Hepatocyte (in vitro differentiated cells): Measurements from ENCODE around the gene RTTN. TPM values are rescaled to one million over a fixed set of nuclear protein-coding genes. Genes with fewer than 3 reads are reported as not detected.

Experiments used
- DNase-seq: peaks from one replicate; pipeline ENCODE4 v3.0.0-alpha.2; 2016; ENCODE audit warnings: low spot score
- H2AFZ ChIP-seq: fragments of 200-600 bp; sonication (generic); 2 replicates; pipeline ENCODE4 v1.6.0; 2016; ENCODE audit warnings: antibody characterized with exemption, mild to moderate bottlenecking
- H3K27ac ChIP-seq: fragments of 200-600 bp; sonication (generic); 2 replicates; pipeline ENCODE4 v1.5.1; 2016; ENCODE audit warnings: mild to moderate bottlenecking
- H3K27me3 ChIP-seq: fragments of 200-600 bp; sonication (generic); 2 replicates; pipeline ENCODE4 v1.6.1; 2016
- H3K36me3 ChIP-seq: fragments of 200-600 bp; sonication (generic); replicated peaks from 2 replicates; pipeline ENCODE4 v1.5.1; 2016; ENCODE audit warnings: low read depth; ENCODE audit not compliant: insufficient read depth
- H3K4me1 ChIP-seq: fragments of 200-600 bp; sonication (generic); 2 replicates; pipeline ENCODE4 v1.5.1; 2016; ENCODE audit warnings: mild to moderate bottlenecking, moderate library complexity; ENCODE audit not compliant: insufficient read depth
- H3K4me2 ChIP-seq: fragments of 200-600 bp; sonication (generic); 2 replicates; pipeline ENCODE4 v1.6.0; 2016
- H3K4me3 ChIP-seq: fragments of 200-600 bp; sonication (generic); 2 replicates; pipeline ENCODE4 v1.5.1; 2016; ENCODE audit warnings: mild to moderate bottlenecking
- H3K79me2 ChIP-seq: fragments of 200-600 bp; sonication (generic); 2 replicates; pipeline ENCODE4 v1.6.0; 2017; ENCODE audit warnings: mild to moderate bottlenecking
- H3K9me2 ChIP-seq: fragments of 200-600 bp; sonication (generic); replicated peaks from 2 replicates; pipeline ENCODE4 v1.6.0; 2017; ENCODE audit warnings: mild to moderate bottlenecking; ENCODE audit not compliant: insufficient read depth
- H3K9me3 ChIP-seq: fragments of 200-600 bp; sonication (generic); 2 replicates; pipeline ENCODE4 v1.5.1; 2016; ENCODE audit warnings: low read depth, mild to moderate bottlenecking
- H4K20me1 ChIP-seq: fragments of 200-600 bp; sonication (generic); 2 replicates; pipeline ENCODE4 v1.6.0; 2016; ENCODE audit warnings: mild to moderate bottlenecking; ENCODE audit not compliant: insufficient read depth, poor library complexity, severe bottlenecking
- EZH2 ChIP-seq: fragments of 200-600 bp; sonication (generic); IDR thresholded peaks from 2 replicates; pipeline ENCODE4 v1.6.1; 2016; ENCODE audit warnings: antibody characterized with exemption, mild to moderate bottlenecking, borderline replicate concordance
- EZH2phosphoT487 ChIP-seq: fragments of 200-600 bp; sonication (generic); IDR thresholded peaks from one replicate; pipeline ENCODE4 v1.6.1; 2018; ENCODE audit warnings: antibody characterized with exemption, mild to moderate bottlenecking, low read depth, moderate library complexity; ENCODE audit not compliant: unreplicated experiment, severe bottlenecking
- WGBS: methylation state at CpG from one replicate; pipeline ENCODE4 v1.1.6; 2016; ENCODE audit warnings: low lambda C conversion rate; ENCODE audit errors: missing lambda C conversion rate; 5-methylcytosine and 5-hydroxymethylcytosine counted together
- polyA plus RNA-seq: library from polyadenylated mRNA; unstranded; fragments of >200 nt; fragmentation: Nextera tagmentation; extraction: Ambion mirVana; gene quantifications from 2 replicates; pipeline ENCODE4 v1.2.1, GENCODE V29; 2016
- total RNA-seq: library from RNA; depleted of rRNA; stranded (reverse); fragments of >200 nt; gene quantifications from 2 replicates; pipeline ENCODE4 v1.2.3, GENCODE V29; 2014
- TF ChIP-seq, protein P1 (sequence below): fragments of 200-600 bp; sonication (generic); IDR thresholded peaks from 2 replicates; pipeline ENCODE4 v1.5.1; 2016; ENCODE audit warnings: antibody characterized with exemption, mild to moderate bottlenecking; ENCODE audit not compliant: poor library complexity

The RTTN gene
- total and polyA plus RNA-seq, 2 experiments from 2014 or later, result 2.5 to 14.0 TPM

- no peak overlapping the region for H3K4me3 ChIP-seq
- H4K20me1 ChIP-seq, result no peaks in the 10 kb centered on the region
- no peaks in the 10 kb centered on the region for H3K9me2 ChIP-seq
- H2AFZ ChIP-seq, result no peak overlapping the region
- no peak overlapping the region for H3K27ac ChIP-seq
- no peaks in the 10 kb centered on the region for H3K36me3 ChIP-seq
- H3K79me2 ChIP-seq, result no peaks in the 10 kb centered on the region
- no peak overlapping the region for H3K4me2 ChIP-seq
- no peak for DNase-seq
- H3K27me3 ChIP-seq, result no peaks in the 10 kb centered on the region
- no peak for TF ChIP-seq EZH2
- TF ChIP-seq, protein P1, sequence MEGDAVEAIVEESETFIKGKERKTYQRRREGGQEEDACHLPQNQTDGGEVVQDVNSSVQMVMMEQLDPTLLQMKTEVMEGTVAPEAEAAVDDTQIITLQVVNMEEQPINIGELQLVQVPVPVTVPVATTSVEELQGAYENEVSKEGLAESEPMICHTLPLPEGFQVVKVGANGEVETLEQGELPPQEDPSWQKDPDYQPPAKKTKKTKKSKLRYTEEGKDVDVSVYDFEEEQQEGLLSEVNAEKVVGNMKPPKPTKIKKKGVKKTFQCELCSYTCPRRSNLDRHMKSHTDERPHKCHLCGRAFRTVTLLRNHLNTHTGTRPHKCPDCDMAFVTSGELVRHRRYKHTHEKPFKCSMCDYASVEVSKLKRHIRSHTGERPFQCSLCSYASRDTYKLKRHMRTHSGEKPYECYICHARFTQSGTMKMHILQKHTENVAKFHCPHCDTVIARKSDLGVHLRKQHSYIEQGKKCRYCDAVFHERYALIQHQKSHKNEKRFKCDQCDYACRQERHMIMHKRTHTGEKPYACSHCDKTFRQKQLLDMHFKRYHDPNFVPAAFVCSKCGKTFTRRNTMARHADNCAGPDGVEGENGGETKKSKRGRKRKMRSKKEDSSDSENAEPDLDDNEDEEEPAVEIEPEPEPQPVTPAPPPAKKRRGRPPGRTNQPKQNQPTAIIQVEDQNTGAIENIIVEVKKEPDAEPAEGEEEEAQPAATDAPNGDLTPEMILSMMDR, result no peak
- no peak for TF ChIP-seq EZH2phosphoT487
- H3K4me1 ChIP-seq, result no peaks in the 10 kb centered on the region
- H3K9me3 ChIP-seq, result no peaks in the 10 kb centered on the region
Observed at GRCh38 chr18:70058916-70059315, 146.6 kb downstream of the RTTN start.

GRCh38 chr18:70047931-70048603, 157.4 kb downstream of the RTTN start:
- no peaks in the 10 kb centered on the region for H3K27me3 ChIP-seq
- no peaks in the 10 kb centered on the region for H3K36me3 ChIP-seq
- no peak for DNase-seq
- no peaks in the 10 kb centered on the region for H3K9me2 ChIP-seq
- no peaks in the 10 kb centered on the region for H3K79me2 ChIP-seq
- H3K4me1 ChIP-seq, result no peaks in the 10 kb centered on the region
- 98% methylated on average over 4 of the region's 4 CpGs for WGBS
- H3K4me3 ChIP-seq, result no peak overlapping the region
- no peak for TF ChIP-seq EZH2phosphoT487
- TF ChIP-seq EZH2, result no peak
- TF ChIP-seq, protein P1, result no peak
- H3K9me3 ChIP-seq, result no peaks in the 10 kb centered on the region
- H3K27ac ChIP-seq, result no peak overlapping the region
- H2AFZ ChIP-seq, result no peak overlapping the region
- H3K4me2 ChIP-seq, result no peak overlapping the region
- no peaks in the 10 kb centered on the region for H4K20me1 ChIP-seq

DNA sequence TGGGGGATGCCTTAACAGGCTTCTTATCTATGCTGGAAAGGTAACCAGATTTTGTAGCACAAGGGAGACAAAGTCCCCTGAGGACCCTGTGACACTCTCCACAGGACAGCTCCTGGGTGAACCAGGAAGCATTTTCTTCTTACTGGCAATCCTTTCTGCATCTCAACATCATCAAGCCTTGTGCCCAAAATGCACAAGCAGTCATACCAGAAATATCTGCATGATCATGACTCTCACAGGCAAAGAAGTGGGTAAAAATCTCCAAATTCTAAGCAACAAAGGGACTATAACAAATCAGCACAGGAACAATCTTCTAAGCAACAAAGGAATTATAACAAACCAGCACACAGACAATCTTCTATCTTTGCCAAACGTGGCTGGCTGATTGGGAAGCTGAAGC, 158.7 kb downstream of the RTTN start:
- no peak overlapping the region for H3K4me3 ChIP-seq
- no peaks in the 10 kb centered on the region for H3K27me3 ChIP-seq
- no peaks in the 10 kb centered on the region for H4K20me1 ChIP-seq
- no peak overlapping the region for H3K4me2 ChIP-seq
- no peaks in the 10 kb centered on the region for H3K9me2 ChIP-seq
- H3K79me2 ChIP-seq, result no peaks in the 10 kb centered on the region
- TF ChIP-seq, protein P1, result no peak
- TF ChIP-seq EZH2phosphoT487 (no peak), EZH2 (no peak)
- no peaks in the 10 kb centered on the region for H3K9me3 ChIP-seq
- H2AFZ ChIP-seq, result no peak overlapping the region
- no peak overlapping the region for H3K27ac ChIP-seq
- no peaks in the 10 kb centered on the region for H3K36me3 ChIP-seq
- H3K4me1 ChIP-seq, result no peaks in the 10 kb centered on the region
- 63% methylated on average over 1 of the region's 1 CpG for WGBS
- no peak for DNase-seq

GRCh38 chr18:70046207-70046606, 159.3 kb downstream of the RTTN start:
- H2AFZ ChIP-seq, result no peak overlapping the region
- no peaks in the 10 kb centered on the region for H3K27me3 ChIP-seq
- no peaks in the 10 kb centered on the region for H3K79me2 ChIP-seq
- no peak overlapping the region for H3K4me3 ChIP-seq
- WGBS, result 91% methylated on average over 2 of the region's 2 CpGs
- no peaks in the 10 kb centered on the region for H3K9me3 ChIP-seq
- no peaks in the 10 kb centered on the region for H3K4me1 ChIP-seq
- no peak overlapping the region for H3K4me2 ChIP-seq
- TF ChIP-seq EZH2 (no peak), EZH2phosphoT487 (no peak)
- TF ChIP-seq, protein P1, result no peak
- no peaks in the 10 kb centered on the region for H3K36me3 ChIP-seq
- H3K27ac ChIP-seq, result no peak overlapping the region
- no peaks in the 10 kb centered on the region for H3K9me2 ChIP-seq
- no peak for DNase-seq
- H4K20me1 ChIP-seq, result no peaks in the 10 kb centered on the region
